HepG2 (cell line): Measurements from ENCODE around the gene TMCO4. TPM values are rescaled to one million over a fixed set of nuclear protein-coding genes. Genes with fewer than 3 reads are reported as not detected.

Experiments
- CAMTA2 ChIP-seq: sonication (generic); formaldehyde crosslinking; IDR thresholded peaks from 2 replicates; pipeline ENCODE4 v1.4.0; 2020; ENCODE audit warnings: mild to moderate bottlenecking, missing genetic modification reagents, borderline replicate concordance
- FOXK1 ChIP-seq: sonication (generic); formaldehyde crosslinking; IDR thresholded peaks from 2 replicates; pipeline ENCODE4 v1.4.0; 2020; ENCODE audit warnings: low read depth, missing genetic modification reagents, borderline replicate concordance
- KLF15 ChIP-seq: sonication (generic); formaldehyde crosslinking; IDR thresholded peaks from 2 replicates; pipeline ENCODE4 v1.8.1; 2023; ENCODE audit warnings: borderline replicate concordance, mild to moderate bottlenecking, inconsistent platforms, missing genetic modification reagents, mixed read lengths
- MLLT10 ChIP-seq: sonication (generic); formaldehyde crosslinking; IDR thresholded peaks from 2 replicates; pipeline ENCODE4 v1.4.0; 2020; ENCODE audit warnings: missing genetic modification reagents
- MTF1 ChIP-seq: sonication (generic); formaldehyde crosslinking; IDR thresholded peaks from 2 replicates; pipeline ENCODE4 v1.5.0; 2020; ENCODE audit warnings: missing genetic modification reagents
- SMARCE1 ChIP-seq: fragments of 450-650 bp; IDR thresholded peaks from 2 replicates; pipeline ENCODE4 v1.6.1; 2017; ENCODE audit warnings: borderline replicate concordance
- SOX6 ChIP-seq, 2 experiments: fragments of 450-650 bp in 1 of 2; sonication (generic) in 1 of 2; formaldehyde crosslinking in 1 of 2; IDR thresholded peaks; 2 replicates each; pipeline versions ENCODE4 v1.4.0 to v1.6.1; 2017 to 2020; ENCODE audit warnings: antibody characterized with exemption in 1 of 2, mild to moderate bottlenecking in 1 of 2, missing genetic modification reagents in 1 of 2
- TBP ChIP-seq: sonication (generic); formaldehyde crosslinking; IDR thresholded peaks from 2 replicates; pipeline ENCODE4 v1.5.0; 2020; ENCODE audit warnings: missing genetic modification reagents
- ZNF225 ChIP-seq: sonication (generic); formaldehyde crosslinking; IDR thresholded peaks from 2 replicates; pipeline ENCODE4 v1.4.0; 2020; ENCODE audit warnings: mild to moderate bottlenecking, missing genetic modification reagents
- ZNF557 ChIP-seq: sonication (generic); formaldehyde crosslinking; IDR thresholded peaks from 2 replicates; pipeline ENCODE4 v1.4.0; 2020; ENCODE audit warnings: missing genetic modification reagents
- ZNF766 ChIP-seq: sonication (generic); formaldehyde crosslinking; IDR thresholded peaks from 2 replicates; pipeline ENCODE4 v1.5.0; 2020; ENCODE audit warnings: missing genetic modification reagents, borderline replicate concordance
- ZNF782 ChIP-seq: sonication (generic); formaldehyde crosslinking; IDR thresholded peaks from 2 replicates; pipeline ENCODE4 v1.4.0; 2020; ENCODE audit warnings: missing genetic modification reagents, mild to moderate bottlenecking, borderline replicate concordance
- ZSCAN22 ChIP-seq: sonication (generic); formaldehyde crosslinking; IDR thresholded peaks from 2 replicates; pipeline ENCODE4 v1.4.0; 2020; ENCODE audit warnings: mild to moderate bottlenecking, missing genetic modification reagents
- ZSCAN31 ChIP-seq: sonication (generic); formaldehyde crosslinking; IDR thresholded peaks from 2 replicates; pipeline ENCODE4 v1.5.0; 2020; ENCODE audit warnings: low read depth, mild to moderate bottlenecking, missing genetic modification reagents
- polyA plus RNA-seq, 8 experiments: library from polyadenylated mRNA; depleted of rRNA in 3 of 8; stranded (reverse) in 7 of 8; unstranded in 1 of 8; fragments of >200 nt; fragmentation: Illumina TruSeq in 4 of 8; extraction: Trizol in 4 of 8; gene quantifications; 2 replicates each; pipeline versions ENCODE4 v1.2.1 to v1.2.3, GENCODE V29; 2011 to 2016; ENCODE audit warnings: low read depth in 4 of 8, missing spikeins in 1 of 8, mixed read lengths in 1 of 8; ENCODE audit not compliant: insufficient read depth in 1 of 8
- total RNA-seq, 5 experiments: library from RNA; depleted of rRNA; stranded (reverse); fragments of >200 nt; fragmentation: Illumina TruSeq; extraction: Trizol; gene quantifications; 2 replicates each; pipeline ENCODE4 v1.2.3, GENCODE V29; 2016; ENCODE audit warnings: low read depth in 1 of 5
- TF ChIP-seq, protein P1 (sequence below): sonication (generic); formaldehyde crosslinking; IDR thresholded peaks from 2 replicates; pipeline ENCODE4 v1.4.0; 2020; ENCODE audit warnings: missing genetic modification reagents
- TF ChIP-seq, protein P2 (sequence below): sonication (generic); formaldehyde crosslinking; IDR thresholded peaks from 2 replicates; pipeline ENCODE4 v1.8.0; 2022; ENCODE audit warnings: missing genetic modification reagents, mild to moderate bottlenecking, moderate library complexity, borderline replicate concordance
- TF ChIP-seq, protein P3 (sequence below): sonication (generic); formaldehyde crosslinking; IDR thresholded peaks from 2 replicates; pipeline ENCODE4 v1.4.0; 2020; ENCODE audit warnings: missing genetic modification reagents
- TF ChIP-seq, protein P4 (sequence below): sonication (generic); formaldehyde crosslinking; IDR thresholded peaks from 2 replicates; pipeline ENCODE4 v1.9.0; 2022; ENCODE audit warnings: missing genetic modification reagents, mild to moderate bottlenecking, borderline replicate concordance
- TF ChIP-seq, protein P5 (sequence below), 2 experiments: sonication (generic) in 1 of 2; formaldehyde crosslinking in 1 of 2; IDR thresholded peaks; 2 replicates each; pipeline versions ENCODE4 v1.4.0 to v1.6.1; 2018 to 2020; ENCODE audit warnings: missing genetic modification reagents in 2 of 2, borderline replicate concordance in 1 of 2, low read depth in 1 of 2, mild to moderate bottlenecking in 1 of 2, missing biosample characterization in 1 of 2
- TF ChIP-seq, protein P6 (sequence below): sonication (generic); formaldehyde crosslinking; IDR thresholded peaks from 2 replicates; pipeline ENCODE4 v1.5.0; 2020; ENCODE audit warnings: missing genetic modification reagents, mild to moderate bottlenecking, borderline replicate concordance

The TMCO4 gene
- total and polyA plus RNA-seq, 2 of the 13 experiments (the other 11 are each of a cell fraction or from before 2014, with no cell fraction given): 2.1 to 4.1 TPM

DNA sequence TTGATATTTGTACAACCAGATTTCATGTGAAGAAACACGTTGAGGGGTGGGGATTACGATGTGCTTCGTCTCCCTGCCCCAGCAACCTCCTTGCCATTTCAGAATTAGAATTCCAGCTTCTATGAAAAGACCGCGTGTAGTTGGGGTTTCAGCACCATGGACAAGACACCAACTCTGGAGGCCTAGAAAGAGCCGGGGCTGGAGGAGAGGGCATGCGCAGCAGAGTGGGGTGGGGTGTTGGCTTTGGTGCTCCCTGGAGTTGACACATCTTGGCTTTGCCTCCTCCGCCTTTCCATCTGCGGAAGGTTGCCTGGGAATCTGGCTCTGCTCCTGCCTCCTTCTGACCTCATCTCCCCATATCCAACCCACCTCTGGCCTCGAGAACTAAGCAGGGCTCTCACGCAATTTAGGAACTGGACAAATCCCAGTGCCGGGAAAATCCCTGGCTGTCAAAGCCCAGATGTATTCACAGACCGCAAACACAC, 123.2 kb downstream of the TMCO4 start (continued):
- 0 out of 2 replicates have a peak, but pooled peaks have one; percentile 69 for TF ChIP-seq ZNF557 (CRISPR knock-in tag)
- TF ChIP-seq, protein P1, sequence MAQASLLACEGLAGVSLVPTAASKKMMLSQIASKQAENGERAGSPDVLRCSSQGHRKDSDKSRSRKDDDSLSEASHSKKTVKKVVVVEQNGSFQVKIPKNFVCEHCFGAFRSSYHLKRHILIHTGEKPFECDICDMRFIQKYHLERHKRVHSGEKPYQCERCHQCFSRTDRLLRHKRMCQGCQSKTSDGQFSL: no peak
- TF ChIP-seq, protein P2, sequence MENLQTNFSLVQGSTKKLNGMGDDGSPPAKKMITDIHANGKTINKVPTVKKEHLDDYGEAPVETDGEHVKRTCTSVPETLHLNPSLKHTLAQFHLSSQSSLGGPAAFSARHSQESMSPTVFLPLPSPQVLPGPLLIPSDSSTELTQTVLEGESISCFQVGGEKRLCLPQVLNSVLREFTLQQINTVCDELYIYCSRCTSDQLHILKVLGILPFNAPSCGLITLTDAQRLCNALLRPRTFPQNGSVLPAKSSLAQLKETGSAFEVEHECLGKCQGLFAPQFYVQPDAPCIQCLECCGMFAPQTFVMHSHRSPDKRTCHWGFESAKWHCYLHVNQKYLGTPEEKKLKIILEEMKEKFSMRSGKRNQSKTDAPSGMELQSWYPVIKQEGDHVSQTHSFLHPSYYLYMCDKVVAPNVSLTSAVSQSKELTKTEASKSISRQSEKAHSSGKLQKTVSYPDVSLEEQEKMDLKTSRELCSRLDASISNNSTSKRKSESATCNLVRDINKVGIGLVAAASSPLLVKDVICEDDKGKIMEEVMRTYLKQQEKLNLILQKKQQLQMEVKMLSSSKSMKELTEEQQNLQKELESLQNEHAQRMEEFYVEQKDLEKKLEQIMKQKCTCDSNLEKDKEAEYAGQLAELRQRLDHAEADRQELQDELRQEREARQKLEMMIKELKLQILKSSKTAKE: no peak
- TF ChIP-seq ZSCAN22 (CRISPR knock-in tag): no peak
- TF ChIP-seq TBP (CRISPR knock-in tag): no peak
- TF ChIP-seq ZNF782 (CRISPR knock-in tag): no peak
- no peak for TF ChIP-seq KLF15 (CRISPR knock-in tag)
- TF ChIP-seq ZSCAN31: no peak
- TF ChIP-seq CAMTA2 (CRISPR knock-in tag): no peak
- TF ChIP-seq, protein P3, sequence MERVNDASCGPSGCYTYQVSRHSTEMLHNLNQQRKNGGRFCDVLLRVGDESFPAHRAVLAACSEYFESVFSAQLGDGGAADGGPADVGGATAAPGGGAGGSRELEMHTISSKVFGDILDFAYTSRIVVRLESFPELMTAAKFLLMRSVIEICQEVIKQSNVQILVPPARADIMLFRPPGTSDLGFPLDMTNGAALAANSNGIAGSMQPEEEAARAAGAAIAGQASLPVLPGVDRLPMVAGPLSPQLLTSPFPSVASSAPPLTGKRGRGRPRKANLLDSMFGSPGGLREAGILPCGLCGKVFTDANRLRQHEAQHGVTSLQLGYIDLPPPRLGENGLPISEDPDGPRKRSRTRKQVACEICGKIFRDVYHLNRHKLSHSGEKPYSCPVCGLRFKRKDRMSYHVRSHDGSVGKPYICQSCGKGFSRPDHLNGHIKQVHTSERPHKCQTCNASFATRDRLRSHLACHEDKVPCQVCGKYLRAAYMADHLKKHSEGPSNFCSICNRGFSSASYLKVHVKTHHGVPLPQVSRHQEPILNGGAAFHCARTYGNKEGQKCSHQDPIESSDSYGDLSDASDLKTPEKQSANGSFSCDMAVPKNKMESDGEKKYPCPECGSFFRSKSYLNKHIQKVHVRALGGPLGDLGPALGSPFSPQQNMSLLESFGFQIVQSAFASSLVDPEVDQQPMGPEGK (CRISPR knock-in tag): no peak
- TF ChIP-seq SOX6 (IDR thresholded peaks at IDR 0.05): no peak
- no peak for TF ChIP-seq SOX6 (CRISPR knock-in tag; IDR thresholded peaks at IDR 0.05)
- no peak for TF ChIP-seq ZNF766 (CRISPR knock-in tag)
- TF ChIP-seq MTF1 (CRISPR knock-in tag): 0 out of 2 replicates have a peak, but pooled peaks have one; percentile 51
- TF ChIP-seq, protein P4, sequence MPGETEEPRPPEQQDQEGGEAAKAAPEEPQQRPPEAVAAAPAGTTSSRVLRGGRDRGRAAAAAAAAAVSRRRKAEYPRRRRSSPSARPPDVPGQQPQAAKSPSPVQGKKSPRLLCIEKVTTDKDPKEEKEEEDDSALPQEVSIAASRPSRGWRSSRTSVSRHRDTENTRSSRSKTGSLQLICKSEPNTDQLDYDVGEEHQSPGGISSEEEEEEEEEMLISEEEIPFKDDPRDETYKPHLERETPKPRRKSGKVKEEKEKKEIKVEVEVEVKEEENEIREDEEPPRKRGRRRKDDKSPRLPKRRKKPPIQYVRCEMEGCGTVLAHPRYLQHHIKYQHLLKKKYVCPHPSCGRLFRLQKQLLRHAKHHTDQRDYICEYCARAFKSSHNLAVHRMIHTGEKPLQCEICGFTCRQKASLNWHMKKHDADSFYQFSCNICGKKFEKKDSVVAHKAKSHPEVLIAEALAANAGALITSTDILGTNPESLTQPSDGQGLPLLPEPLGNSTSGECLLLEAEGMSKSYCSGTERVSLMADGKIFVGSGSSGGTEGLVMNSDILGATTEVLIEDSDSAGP: no peak
- TF ChIP-seq SMARCE1: no peak
- TF ChIP-seq, protein P5, sequence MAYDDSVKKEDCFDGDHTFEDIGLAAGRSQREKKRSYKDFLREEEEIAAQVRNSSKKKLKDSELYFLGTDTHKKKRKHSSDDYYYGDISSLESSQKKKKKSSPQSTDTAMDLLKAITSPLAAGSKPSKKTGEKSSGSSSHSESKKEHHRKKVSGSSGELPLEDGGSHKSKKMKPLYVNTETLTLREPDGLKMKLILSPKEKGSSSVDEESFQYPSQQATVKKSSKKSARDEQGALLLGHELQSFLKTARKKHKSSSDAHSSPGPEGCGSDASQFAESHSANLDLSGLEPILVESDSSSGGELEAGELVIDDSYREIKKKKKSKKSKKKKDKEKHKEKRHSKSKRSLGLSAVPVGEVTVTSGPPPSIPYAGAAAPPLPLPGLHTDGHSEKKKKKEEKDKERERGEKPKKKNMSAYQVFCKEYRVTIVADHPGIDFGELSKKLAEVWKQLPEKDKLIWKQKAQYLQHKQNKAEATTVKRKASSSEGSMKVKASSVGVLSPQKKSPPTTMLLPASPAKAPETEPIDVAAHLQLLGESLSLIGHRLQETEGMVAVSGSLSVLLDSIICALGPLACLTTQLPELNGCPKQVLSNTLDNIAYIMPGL (CRISPR knock-in tag; IDR thresholded peaks at IDR 0.05; ENCODE audit: borderline replicate concordance in 1 of 2, low read depth in 1 of 2): no peak
- TF ChIP-seq FOXK1 (CRISPR knock-in tag): no peak
- TF ChIP-seq ZNF225: no peak
- no peak for TF ChIP-seq MLLT10
- TF ChIP-seq, protein P6, sequence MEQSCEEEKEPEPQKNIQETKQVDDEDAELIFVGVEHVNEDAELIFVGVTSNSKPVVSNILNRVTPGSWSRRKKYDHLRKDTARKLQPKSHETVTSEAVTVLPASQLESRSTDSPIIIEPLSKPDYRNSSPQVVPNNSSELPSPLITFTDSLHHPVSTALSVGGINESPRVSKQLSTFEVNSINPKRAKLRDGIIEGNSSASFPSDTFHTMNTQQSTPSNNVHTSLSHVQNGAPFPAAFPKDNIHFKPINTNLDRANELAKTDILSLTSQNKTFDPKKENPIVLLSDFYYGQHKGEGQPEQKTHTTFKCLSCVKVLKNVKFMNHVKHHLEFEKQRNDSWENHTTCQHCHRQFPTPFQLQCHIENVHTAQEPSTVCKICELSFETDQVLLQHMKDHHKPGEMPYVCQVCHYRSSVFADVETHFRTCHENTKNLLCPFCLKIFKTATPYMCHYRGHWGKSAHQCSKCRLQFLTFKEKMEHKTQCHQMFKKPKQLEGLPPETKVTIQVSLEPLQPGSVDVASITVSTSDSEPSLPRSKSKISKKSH (CRISPR knock-in tag): no peak
